GM23338 (cell line): ENCODE measurements around the gene GBF1.

Source experiments
- CREB1 ChIP-seq: fragments of 250-450 bp; sonication (Bioruptor Pico); IDR thresholded peaks from 2 replicates; pipeline ENCODE4 v1.5.0; 2020; ENCODE audit warnings: low read depth, mild to moderate bottlenecking, moderate library complexity
- CTCF ChIP-seq, 2 experiments: fragments of 200-600 bp in 1 of 2; sonication (generic) in 1 of 2; conservative IDR thresholded peaks; 2 replicates each; pipeline versions ENCODE4 v1.5.1 to v1.6.1; 2016 to 2017; ENCODE audit warnings: antibody characterized with exemption in 2 of 2, low read depth in 2 of 2, mild to moderate bottlenecking in 2 of 2, moderate library complexity in 1 of 2
- ETS1 ChIP-seq: IDR thresholded peaks from 2 replicates; pipeline ENCODE4 v1.6.1; 2016; ENCODE audit warnings: antibody characterized with exemption
- EZH2 ChIP-seq: fragments of 200-600 bp; sonication (generic); IDR thresholded peaks from one replicate; pipeline ENCODE4 v1.8.0; 2017; ENCODE audit warnings: antibody characterized with exemption, mild to moderate bottlenecking, low read depth; ENCODE audit not compliant: unreplicated experiment
- EZH2phosphoT487 ChIP-seq: fragments of 200-600 bp; sonication (generic); IDR thresholded peaks from one replicate; pipeline ENCODE4 v1.8.1; 2018; ENCODE audit warnings: antibody characterized with exemption; ENCODE audit not compliant: unreplicated experiment
- POLR2AphosphoS5 ChIP-seq: IDR thresholded peaks from 2 replicates; pipeline ENCODE4 v1.6.1; 2016; ENCODE audit warnings: antibody characterized with exemption, low read depth
- REST ChIP-seq: IDR thresholded peaks from one replicate; pipeline ENCODE4 v1.6.1; 2018; ENCODE audit warnings: antibody characterized with exemption; ENCODE audit not compliant: unreplicated experiment

- TF ChIP-seq CTCF (conservative IDR thresholded peaks at IDR 0.05; ENCODE audit: low read depth in 2 of 2) = no peak
- no peak for TF ChIP-seq EZH2phosphoT487
- TF ChIP-seq EZH2 = peak; percentile 50
- TF ChIP-seq POLR2AphosphoS5 = no peak
- no peak for TF ChIP-seq CREB1 (CRISPR knock-in tag)
- no peak for TF ChIP-seq ETS1
- TF ChIP-seq REST = no peak
These were observed 4.3 kb upstream of the GBF1 start for GRCh38 chr10:102241032-102241443.
